Muscle layer of colon (tissue), 2 donors: ENCODE results near the gene CYFIP1.
A peak's percentile ranks its signal among the peaks of the same experiment; 100 is the strongest.

ENCODE experiments used
- H3K27ac ChIP-seq: one replicate; pipeline ENCODE4 v1.7.0; 2013; ENCODE audit warnings: low read depth, mild to moderate bottlenecking, low read length, moderate library complexity
- H3K27me3 ChIP-seq, 2 donors: one replicate each; pipeline ENCODE4 v1.7.0; 2013; ENCODE audit warnings: low read length in 2 of 2, mild to moderate bottlenecking in 2 of 2; ENCODE audit not compliant: insufficient read depth in 2 of 2, control insufficient read depth in 1 of 2
- H3K36me3 ChIP-seq: one replicate; pipeline ENCODE4 v1.7.0; 2013; ENCODE audit warnings: mild to moderate bottlenecking, low read length; ENCODE audit not compliant: insufficient read depth
- H3K4me1 ChIP-seq: one replicate; pipeline ENCODE4 v1.7.0; 2013; ENCODE audit warnings: mild to moderate bottlenecking, low read length; ENCODE audit not compliant: insufficient read depth
- H3K4me3 ChIP-seq, 2 donors: one replicate each; pipeline ENCODE4 v1.7.0; 2013; ENCODE audit warnings: low read length in 2 of 2, low read depth in 1 of 2, mild to moderate bottlenecking in 1 of 2, moderate library complexity in 1 of 2
- H3K9ac ChIP-seq: one replicate; pipeline ENCODE4 v1.7.0; 2013; ENCODE audit warnings: low read length
- H3K9me3 ChIP-seq: one replicate; pipeline ENCODE4 v1.7.0; 2013; ENCODE audit warnings: mild to moderate bottlenecking, low read length
- donor health status: abdominal sarcoma.
- donor health status: Adenocarcinoma of cecum.

Gene CYFIP1

GRCh38 chr15:22944651-22945050 lies 35.5 kb downstream of the CYFIP1 start:
- no peak overlapping the region for H3K4me3 ChIP-seq
- H3K9me3 ChIP-seq, result no peaks in the 10 kb centered on the region
- peaks cover 23% of the 10 kb centered on the region for H3K4me1 ChIP-seq
- H3K27me3 ChIP-seq, result no peaks in the 10 kb centered on the region
- peak overlapping the region; percentile 37 for H3K27ac ChIP-seq
- H3K36me3 ChIP-seq, result peaks cover 28% of the 10 kb centered on the region
- H3K9ac ChIP-seq, result no peak overlapping the region

- Histone ChIP-seq H3K27me3 (no peaks in the 10 kb centered on the region), H3K9me3 (no peaks in the 10 kb centered on the region), H3K27ac (no peak overlapping the region), H3K9ac (no peak overlapping the region), H3K4me3 (no peak overlapping the region), H3K36me3 (peaks cover 33% of the 10 kb centered on the region), H3K4me1 (peaks cover 14% of the 10 kb centered on the region)
Observed at GRCh38 chr15:22942877-22943276, 37.3 kb downstream of the CYFIP1 start.

- H3K27ac ChIP-seq, result no peak overlapping the region
- no peaks in the 10 kb centered on the region for H3K27me3 ChIP-seq
- H3K9ac ChIP-seq, result no peak overlapping the region
- H3K9me3 ChIP-seq, result no peaks in the 10 kb centered on the region
- H3K36me3 ChIP-seq, result peaks cover 35% of the 10 kb centered on the region
- peaks cover 14% of the 10 kb centered on the region for H3K4me1 ChIP-seq
- H3K4me3 ChIP-seq, result no peak overlapping the region
Observed at GRCh38 chr15:22942306-22942855, 37.8 kb downstream of the CYFIP1 start.

DNA sequence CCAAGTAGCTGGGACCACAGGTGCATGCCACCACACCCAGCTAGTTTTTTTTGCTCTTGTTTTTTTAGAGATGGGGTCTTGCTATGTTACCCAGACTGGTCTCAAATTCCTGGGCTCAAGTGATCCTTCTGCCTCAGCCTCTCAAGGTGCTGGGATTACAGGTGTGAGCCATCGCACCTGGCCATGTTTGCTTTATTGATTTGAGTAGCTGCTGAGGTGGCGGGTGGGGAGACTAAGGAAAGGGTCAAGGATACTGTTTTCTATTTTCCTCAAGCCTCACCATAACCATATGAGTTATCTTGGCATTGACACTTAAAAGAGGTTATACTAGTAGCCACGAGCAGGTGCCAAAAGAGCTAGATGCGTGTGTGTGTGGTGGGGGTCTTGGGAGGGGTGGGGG lies 39.0 kb downstream of the CYFIP1 start:
- Histone ChIP-seq H3K27me3 (no peaks in the 10 kb centered on the region), H3K36me3 (peaks cover 47% of the 10 kb centered on the region), H3K9ac (no peak overlapping the region), H3K4me1 (peaks cover 14% of the 10 kb centered on the region), H3K9me3 (no peaks in the 10 kb centered on the region), H3K4me3 (no peak overlapping the region), H3K27ac (no peak overlapping the region)

DNA sequence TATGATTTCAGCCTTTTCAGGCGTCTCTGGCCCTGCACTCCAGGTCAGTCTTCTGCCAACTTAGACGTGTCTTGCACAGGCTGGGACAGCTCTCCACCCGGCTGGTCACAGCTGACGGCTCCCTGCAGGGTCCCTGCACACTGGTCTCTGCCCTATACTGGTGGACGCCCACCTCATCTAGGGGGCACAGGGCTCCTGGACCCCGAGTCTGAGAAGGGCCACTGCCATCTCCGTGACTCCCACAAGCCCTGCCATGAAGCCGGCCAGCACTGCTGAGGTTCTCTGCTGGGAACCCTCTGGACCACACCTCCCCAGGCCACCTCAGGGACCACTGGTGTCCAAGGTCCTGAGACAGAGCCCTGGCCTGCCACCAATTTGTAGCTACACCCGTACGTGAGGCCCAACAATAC lies 40.5 kb downstream of the CYFIP1 start:
- Histone ChIP-seq H3K9ac (no peak overlapping the region), H3K4me3 (no peak overlapping the region), H3K36me3 (peaks cover 59% of the 10 kb centered on the region), H3K4me1 (peaks cover 8% of the 10 kb centered on the region), H3K27me3 (no peaks in the 10 kb centered on the region), H3K27ac (no peak overlapping the region), H3K9me3 (no peaks in the 10 kb centered on the region)

DNA sequence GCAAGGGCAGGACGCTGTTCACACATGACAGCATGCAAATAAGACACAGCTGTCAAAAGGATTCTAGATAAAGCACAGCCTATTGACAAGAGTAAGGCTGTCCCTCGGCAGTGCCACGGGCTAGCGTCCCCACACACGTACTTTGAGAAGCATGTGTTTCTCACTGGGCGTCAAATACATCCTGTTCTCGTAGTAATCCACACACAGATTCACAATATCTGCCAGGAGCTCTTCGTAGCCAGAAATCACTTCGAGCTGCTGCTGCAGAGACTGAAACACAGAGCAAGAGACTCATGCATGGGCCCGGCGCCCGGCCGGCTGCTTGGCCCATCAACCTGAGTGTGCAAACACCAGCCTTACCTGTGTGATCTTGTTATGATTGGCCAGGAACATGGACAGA lies 41.1 kb downstream of the CYFIP1 start:
- no peaks in the 10 kb centered on the region for H3K27me3 ChIP-seq
- no peak overlapping the region for H3K27ac ChIP-seq
- peaks cover 2% of the 10 kb centered on the region for H3K4me1 ChIP-seq
- H3K36me3 ChIP-seq, result peaks cover 53% of the 10 kb centered on the region
- H3K9me3 ChIP-seq, result no peaks in the 10 kb centered on the region
- H3K4me3 ChIP-seq, result no peak overlapping the region
- H3K9ac ChIP-seq, result no peak overlapping the region

GRCh38 chr15:22936577-22937472 lies 43.3 kb downstream of the CYFIP1 start:
- H3K36me3 ChIP-seq, result peaks cover 49% of the 10 kb centered on the region
- no peak overlapping the region for H3K27ac ChIP-seq
- no peak overlapping the region for H3K9ac ChIP-seq
- no peaks in the 10 kb centered on the region for H3K4me1 ChIP-seq
- no peaks in the 10 kb centered on the region for H3K27me3 ChIP-seq
- no peak overlapping the region for H3K4me3 ChIP-seq
- H3K9me3 ChIP-seq, result no peaks in the 10 kb centered on the region

DNA sequence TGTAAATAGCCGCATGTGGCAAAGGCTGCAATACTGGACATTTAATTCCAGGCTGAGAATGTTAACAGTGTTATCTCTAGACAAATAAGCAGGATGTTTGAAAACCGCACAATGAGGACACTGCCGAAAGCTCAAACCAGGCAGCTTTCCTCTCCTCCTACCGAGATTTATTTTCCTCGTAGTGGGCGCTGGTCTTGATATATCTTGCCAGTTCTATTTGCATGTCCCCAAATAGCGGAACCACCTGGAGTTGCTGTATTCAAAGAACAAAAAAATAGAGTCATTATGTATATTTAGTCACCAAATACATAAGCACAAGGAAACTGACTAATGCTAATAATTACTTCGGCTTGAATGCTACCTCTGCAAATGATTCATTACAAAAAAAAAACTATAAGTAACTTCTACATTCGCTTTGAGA lies 46.5 kb downstream of the CYFIP1 start:
- H3K27ac ChIP-seq, result no peak overlapping the region
- peaks cover 46% of the 10 kb centered on the region for H3K36me3 ChIP-seq
- no peaks in the 10 kb centered on the region for H3K9me3 ChIP-seq

DNA sequence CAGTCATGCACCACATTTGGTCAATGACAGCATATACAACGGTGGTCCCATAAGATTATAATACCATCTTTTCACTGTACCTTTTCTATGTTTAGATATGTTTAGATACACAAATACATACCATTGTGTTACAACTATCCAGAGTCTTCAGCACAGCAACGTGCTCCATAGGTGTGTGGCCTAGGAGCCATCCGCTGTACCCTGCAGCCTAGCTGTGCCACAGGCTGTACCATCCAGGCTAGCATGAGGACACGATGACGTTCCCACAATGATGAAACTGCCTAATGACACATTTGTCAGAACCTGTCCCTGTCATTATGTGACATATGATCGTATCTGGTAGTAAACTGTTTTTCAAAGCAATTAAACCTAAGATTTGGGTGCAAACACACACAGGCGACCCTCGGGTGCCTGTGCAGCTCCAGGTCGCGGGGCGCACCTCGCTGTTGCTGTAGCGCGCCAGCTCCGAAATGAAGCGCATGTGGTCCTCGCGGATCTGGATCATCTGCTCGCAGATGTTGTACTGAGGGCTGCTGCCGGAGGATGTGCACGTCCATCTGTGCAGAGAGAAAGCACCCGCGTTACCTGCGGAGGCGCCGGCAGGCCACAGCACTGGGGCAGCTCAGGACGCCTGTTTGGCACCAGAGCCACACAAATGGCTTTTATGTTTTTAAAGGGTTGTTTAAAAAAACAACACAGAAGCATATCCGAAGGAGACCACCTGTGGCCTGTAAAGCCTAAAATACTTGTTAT lies 48.2 kb downstream of the CYFIP1 start:
- peaks cover 35% of the 10 kb centered on the region for H3K36me3 ChIP-seq
- no peak overlapping the region for H3K9ac ChIP-seq
- H3K4me1 ChIP-seq, result peaks cover 6% of the 10 kb centered on the region
- no peaks in the 10 kb centered on the region for H3K27me3 ChIP-seq
- H3K9me3 ChIP-seq, result no peaks in the 10 kb centered on the region
- H3K4me3 ChIP-seq, result no peak overlapping the region
- H3K27ac ChIP-seq, result no peak overlapping the region

More for the DNA sequence above, 46.5 kb downstream of the CYFIP1 start:
- peaks cover 6% of the 10 kb centered on the region for H3K4me1 ChIP-seq
- no peak overlapping the region for H3K4me3 ChIP-seq
- no peaks in the 10 kb centered on the region for H3K27me3 ChIP-seq
- H3K9ac ChIP-seq, result no peak overlapping the region

GRCh38 chr15:22930782-22931484 lies 49.2 kb downstream of the CYFIP1 start:
- peaks cover 6% of the 10 kb centered on the region for H3K4me1 ChIP-seq
- peaks cover 26% of the 10 kb centered on the region for H3K36me3 ChIP-seq
- no peak overlapping the region for H3K9ac ChIP-seq
- no peak overlapping the region for H3K4me3 ChIP-seq
- no peak overlapping the region for H3K27ac ChIP-seq
- H3K27me3 ChIP-seq, result no peaks in the 10 kb centered on the region
- H3K9me3 ChIP-seq, result no peaks in the 10 kb centered on the region

- peaks cover 24% of the 10 kb centered on the region for H3K36me3 ChIP-seq
- no peak overlapping the region for H3K9ac ChIP-seq
- H3K4me1 ChIP-seq, result peaks cover 6% of the 10 kb centered on the region
- H3K4me3 ChIP-seq, result no peak overlapping the region
- H3K27ac ChIP-seq, result no peak overlapping the region
- H3K27me3 ChIP-seq, result no peaks in the 10 kb centered on the region
- H3K9me3 ChIP-seq, result no peaks in the 10 kb centered on the region
Observed at GRCh38 chr15:22927761-22928160, 52.4 kb downstream of the CYFIP1 start.
